Measurements from ENCODE around the gene CABP4.
A peak's percentile ranks its signal among the peaks of the same experiment; 100 is the strongest.

The CABP4 gene

GRCh38 chr11:67482275-67482826 is 27.2 kb downstream of the CABP4 start:
- no peak for DNase-seq (ENCODE audit: low read depth in 2 of 2)

GRCh38 chr11:67482827-67483798 is 28.0 kb downstream of the CABP4 start, which contains the start of gene AIP:
Gene AIP (plus strand): TSS chr11:67483026. CDS start chr11:67483159, 133 bp downstream.
- DNase-seq (ENCODE audit: low read depth in 2 of 2): peak; percentile 97 to 98

- DNase-seq (ENCODE audit: low read depth in 2 of 2): peak in 1 of 2 donors; percentile 49
Measured at GRCh38 chr11:67483831-67484665, 28.9 kb downstream of the CABP4 start.

GRCh38 chr11:67484847-67485311 is 29.7 kb downstream of the CABP4 start:
- peak in 1 of 2 donors; percentile 72 for DNase-seq (ENCODE audit: low read depth in 2 of 2)

GRCh38 chr11:67485873-67486361 is 30.8 kb downstream of the CABP4 start:
- DNase-seq (ENCODE audit: low read depth in 2 of 2): peak in 1 of 2 donors; percentile 64

GRCh38 chr11:67486481-67487195 is 31.5 kb downstream of the CABP4 start:
- DNase-seq (ENCODE audit: low read depth in 2 of 2): peak in 1 of 2 donors; percentile 62

GRCh38 chr11:67489203-67489884 is 34.2 kb downstream of the CABP4 start:
- DNase-seq (ENCODE audit: low read depth in 2 of 2): no peak

GRCh38 chr11:67489885-67490726 is 35.0 kb downstream of the CABP4 start:
- no peak for DNase-seq (ENCODE audit: low read depth in 2 of 2)

GRCh38 chr11:67490727-67491065 is 35.5 kb downstream of the CABP4 start:
- DNase-seq (ENCODE audit: low read depth in 2 of 2): no peak

GRCh38 chr11:67491276-67492068 is 36.3 kb downstream of the CABP4 start:
- DNase-seq (ENCODE audit: low read depth in 2 of 2): no peak

- no peak for DNase-seq (ENCODE audit: low read depth in 2 of 2)
Measured at GRCh38 chr11:67492069-67492727, 37.0 kb downstream of the CABP4 start.

- peak in 1 of 2 donors; percentile 21 for DNase-seq (ENCODE audit: low read depth in 2 of 2)
Measured at GRCh38 chr11:67492801-67493547, 37.8 kb downstream of the CABP4 start.

- DNase-seq (ENCODE audit: low read depth in 2 of 2): no peak
Measured at GRCh38 chr11:67493548-67494370, 38.6 kb downstream of the CABP4 start.

- no peak for DNase-seq (ENCODE audit: low read depth in 2 of 2)
Measured at GRCh38 chr11:67494371-67495233, 39.4 kb downstream of the CABP4 start.

GRCh38 chr11:67495234-67496005 is 40.3 kb downstream of the CABP4 start:
- no peak for DNase-seq (ENCODE audit: low read depth in 2 of 2)
